HEK293T (cell line): ENCODE results near the gene ZNF618.

Experiments used
- CTCF ChIA-PET: fragments of 350-600 bp; formaldehyde crosslinking; extraction: SDS; loops from one replicate; lab custom pipeline; 2021; ENCODE audit warnings: antibody characterized with exemption, inconsistent platforms; lab: Yijun Ruan, JAX
- POLR2A ChIA-PET: fragments of 350-600 bp; formaldehyde crosslinking; extraction: SDS; loops from one replicate; lab custom pipeline; 2020; ENCODE audit warnings: antibody characterized with exemption, inconsistent platforms; lab: Yijun Ruan, JAX
- DNase-seq: peaks from one replicate; pipeline ENCODE4 v3.0.0; 2012; ENCODE audit warnings: mixed read lengths; ENCODE audit errors: extremely low spot score
- ARNT ChIP-seq: fragments of 450-650 bp; IDR thresholded peaks from 2 replicates; pipeline ENCODE4 v1.6.1; 2017; ENCODE audit warnings: mild to moderate bottlenecking
- BHLHE40 ChIP-seq: fragments of 450-650 bp; IDR thresholded peaks from 2 replicates; pipeline ENCODE4 v1.6.1; 2016; ENCODE audit warnings: mild to moderate bottlenecking, moderate library complexity, borderline replicate concordance
- CTBP1 ChIP-seq: fragments of 450-650 bp; IDR thresholded peaks from 2 replicates; pipeline ENCODE4 v1.6.1; 2016; ENCODE audit warnings: borderline replicate concordance
- ELF4 ChIP-seq: fragments of 450-650 bp; IDR thresholded peaks from 2 replicates; pipeline ENCODE4 v1.6.1; 2017; ENCODE audit warnings: antibody characterized with exemption
- FOXA1 ChIP-seq: fragments of 450-650 bp; IDR thresholded peaks from 2 replicates; pipeline ENCODE4 v1.6.1; 2016; ENCODE audit warnings: mild to moderate bottlenecking
- FOXK2 ChIP-seq: fragments of 450-650 bp; IDR thresholded peaks from 2 replicates; pipeline ENCODE4 v1.6.1; 2016; ENCODE audit warnings: mild to moderate bottlenecking
- FOXM1 ChIP-seq: fragments of 450-650 bp; IDR thresholded peaks from 2 replicates; pipeline ENCODE4 v1.6.1; 2017; ENCODE audit warnings: mild to moderate bottlenecking, borderline replicate concordance
- HDGF ChIP-seq: fragments of 450-650 bp; IDR thresholded peaks from 2 replicates; pipeline ENCODE4 v1.6.1; 2017; ENCODE audit warnings: antibody characterized with exemption, borderline replicate concordance
- L3MBTL2 ChIP-seq: fragments of 450-650 bp; conservative IDR thresholded peaks from 2 replicates; pipeline ENCODE4 v1.6.1; 2016; ENCODE audit warnings: mild to moderate bottlenecking
- LEF1 ChIP-seq: fragments of 450-650 bp; IDR thresholded peaks from 2 replicates; pipeline ENCODE4 v1.6.1; 2017; ENCODE audit warnings: mild to moderate bottlenecking, borderline replicate concordance
- NFRKB ChIP-seq: fragments of 450-650 bp; IDR thresholded peaks from 2 replicates; pipeline ENCODE4 v1.6.1; 2016; ENCODE audit warnings: mild to moderate bottlenecking, moderate library complexity
- PKNOX1 ChIP-seq: fragments of 450-650 bp; IDR thresholded peaks from 2 replicates; pipeline ENCODE4 v1.6.1; 2016
- SP1 ChIP-seq: fragments of 450-650 bp; IDR thresholded peaks from 2 replicates; pipeline ENCODE4 v1.6.1; 2017
- SUZ12 ChIP-seq: fragments of 450-650 bp; IDR thresholded peaks from 2 replicates; pipeline ENCODE4 v1.6.1; 2016; ENCODE audit warnings: mild to moderate bottlenecking
- TARDBP ChIP-seq: fragments of 450-650 bp; IDR thresholded peaks from 2 replicates; pipeline ENCODE4 v1.6.1; 2016
- ZNF384 ChIP-seq: fragments of 450-650 bp; IDR thresholded peaks from 2 replicates; pipeline ENCODE4 v1.6.1; 2016

The ZNF618 gene

GRCh38 chr9:114012126-114012525 is 136.0 kb downstream of the ZNF618 start:
- no peak for TF ChIP-seq CTBP1
- no peak for TF ChIP-seq PKNOX1
- TF ChIP-seq SP1: no peak
- no peak for TF ChIP-seq TARDBP
- no peak for TF ChIP-seq L3MBTL2
- TF ChIP-seq ELF4: no peak
- TF ChIP-seq SUZ12: no peak
- TF ChIP-seq FOXM1: no peak
- no peak for TF ChIP-seq HDGF
- no peak for TF ChIP-seq NFRKB
- TF ChIP-seq FOXA1: no peak
- no peak for TF ChIP-seq BHLHE40
- ChIA-PET CTCF (no interaction called here), POLR2A (no interaction called here)
- DNase-seq: no peak

GRCh38 chr9:114014044-114014443 is 137.9 kb downstream of the ZNF618 start:
- no peak for TF ChIP-seq SP1
- TF ChIP-seq FOXA1: no peak
- TF ChIP-seq ARNT: no peak
- no peak for TF ChIP-seq HDGF
- TF ChIP-seq ELF4: no peak
- TF ChIP-seq SUZ12: no peak
- TF ChIP-seq FOXK2: no peak
- TF ChIP-seq FOXM1: no peak
- TF ChIP-seq PKNOX1: no peak
- TF ChIP-seq L3MBTL2: no peak
- POLR2A ChIA-PET: no interaction called here
- no peak for DNase-seq
- CTCF ChIA-PET: no interaction called here

GRCh38 chr9:114015607-114016006 is 139.5 kb downstream of the ZNF618 start:
- CTCF ChIA-PET: no interaction called here
- DNase-seq: no peak
- POLR2A ChIA-PET: no interaction called here
- no peak for TF ChIP-seq FOXK2
- no peak for TF ChIP-seq L3MBTL2
- no peak for TF ChIP-seq ZNF384
- no peak for TF ChIP-seq LEF1
- no peak for TF ChIP-seq CTBP1
- TF ChIP-seq PKNOX1: no peak
- TF ChIP-seq NFRKB: no peak
- no peak for TF ChIP-seq FOXM1
- TF ChIP-seq ARNT: no peak

- CTCF ChIA-PET: no interaction called here
These were observed 140.0 kb downstream of the ZNF618 start for GRCh38 chr9:114016101-114016500.

DNA sequence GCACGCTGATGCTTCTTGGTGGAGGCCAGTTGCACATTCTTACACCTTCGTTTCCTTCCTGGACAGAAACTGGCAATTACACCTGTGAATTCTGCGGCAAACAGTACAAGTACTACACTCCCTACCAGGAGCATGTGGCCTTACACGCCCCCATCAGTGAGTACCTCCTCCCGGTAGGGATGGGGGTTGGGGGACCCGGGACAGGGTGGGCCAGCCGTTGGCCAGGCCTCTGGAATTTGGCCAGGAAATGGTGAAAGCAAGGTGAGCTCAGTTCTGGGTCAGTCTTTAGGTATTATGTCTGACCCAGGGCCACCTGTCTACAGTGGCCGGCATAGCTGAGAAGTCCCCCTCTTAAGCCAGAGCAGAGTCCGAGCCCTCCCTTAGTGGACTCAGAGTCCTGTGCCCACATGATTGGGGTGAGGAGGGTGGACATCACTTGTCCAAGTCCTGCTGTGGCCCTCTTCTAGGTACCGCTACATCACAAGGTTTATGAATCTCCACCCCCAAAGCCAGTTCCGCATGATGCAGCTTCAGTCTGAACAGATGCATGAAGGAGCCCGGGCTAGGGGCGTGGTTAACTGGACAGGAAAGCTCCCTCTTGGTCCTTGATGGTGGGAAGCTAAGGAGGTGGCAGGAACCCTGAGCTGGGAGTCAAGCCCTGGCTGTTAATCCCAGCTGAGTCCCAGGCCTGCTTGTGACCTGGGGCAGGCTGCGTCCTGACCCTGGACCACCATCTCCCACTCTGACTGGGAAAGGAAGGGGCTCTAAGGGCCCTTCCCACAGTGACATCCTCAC is 140.7 kb downstream of the ZNF618 start:
- CTCF ChIA-PET: no interaction called here

More at GRCh38 chr9:114016101-114016500, 140.0 kb downstream of the ZNF618 start:
- DNase-seq: no peak
- POLR2A ChIA-PET: no interaction called here
- TF ChIP-seq BHLHE40 (no peak), LEF1 (no peak), HDGF (no peak), NFRKB (no peak), ARNT (no peak), TARDBP (no peak), FOXK2 (no peak), PKNOX1 (no peak), SP1 (no peak), ELF4 (no peak), SUZ12 (no peak), CTBP1 (no peak), FOXM1 (no peak), FOXA1 (no peak), L3MBTL2 (no peak), ZNF384 (no peak)

More for the DNA sequence above, 140.7 kb downstream of the ZNF618 start:
- no peak for TF ChIP-seq TARDBP
- no peak for TF ChIP-seq NFRKB
- TF ChIP-seq ZNF384: no peak
- no peak for TF ChIP-seq L3MBTL2
- no peak for TF ChIP-seq BHLHE40
- no peak for TF ChIP-seq SP1
- no peak for TF ChIP-seq FOXK2
- no peak for TF ChIP-seq SUZ12
- no peak for TF ChIP-seq FOXA1
- no peak for TF ChIP-seq ARNT
- no peak for TF ChIP-seq LEF1
- TF ChIP-seq CTBP1: no peak
- TF ChIP-seq PKNOX1: no peak
- no peak for TF ChIP-seq FOXM1
- no peak for TF ChIP-seq HDGF
- TF ChIP-seq ELF4: no peak
- DNase-seq: no peak
- POLR2A ChIA-PET: no interaction called here
